Umbilical cord (tissue), 2 donors: Measurements from ENCODE around the gene WDR72. TPM values are rescaled to one million over a fixed set of nuclear protein-coding genes. Genes with fewer than 3 reads are reported as not detected.
"Not testable (repeated sequence)": the region's sequence is repeated elsewhere in the genome, so short reads cannot be mapped to it uniquely, and the experiment has no call there.

Source experiments
- DNase-seq: peaks from one replicate; pipeline ENCODE4 v3.0.0-alpha.2; 2015; ENCODE audit warnings: low spot score
- total RNA-seq: library from RNA; depleted of rRNA; stranded (reverse); fragments of >200 nt; gene quantifications from one replicate; pipeline ENCODE4 v1.2.3, GENCODE V29; 2014; ENCODE audit warnings: low replicate concordance; ENCODE audit not compliant: insufficient read depth

Gene WDR72
- total RNA-seq, result 5.1 TPM

DNA sequence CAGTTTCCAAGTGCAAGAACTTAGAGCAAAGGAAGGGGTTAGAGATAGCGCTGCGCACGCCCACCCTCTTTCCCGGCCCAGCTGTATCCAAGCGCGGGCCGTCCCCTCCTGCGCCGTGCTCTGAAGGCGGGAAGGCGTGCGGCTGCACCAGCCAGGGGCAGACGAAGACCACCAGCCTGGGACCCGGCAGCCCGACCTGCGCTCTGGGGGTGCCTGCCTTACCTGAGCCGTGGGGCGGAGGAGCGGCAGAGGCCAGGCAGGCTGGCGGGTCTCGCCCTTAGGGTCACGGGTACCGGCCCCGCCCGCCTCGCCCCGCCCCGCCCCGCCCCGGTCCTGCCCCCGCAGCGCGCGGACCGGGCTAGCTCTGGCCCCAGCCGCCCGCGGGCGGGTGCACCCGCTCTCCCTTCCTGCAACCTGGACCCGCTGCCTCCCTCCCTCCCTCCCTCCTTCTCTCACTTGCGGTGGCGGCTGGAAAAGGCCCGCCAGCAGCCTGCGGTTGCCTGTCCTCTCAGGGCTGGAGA is at the start of gene WDR72:
Gene WDR72 (minus strand): TSS at position 253 of the 521 bp plus-strand sequence. CDS start 26,514 bp downstream, outside the sequence.
- DNase-seq, result peak; percentile 3

DNA sequence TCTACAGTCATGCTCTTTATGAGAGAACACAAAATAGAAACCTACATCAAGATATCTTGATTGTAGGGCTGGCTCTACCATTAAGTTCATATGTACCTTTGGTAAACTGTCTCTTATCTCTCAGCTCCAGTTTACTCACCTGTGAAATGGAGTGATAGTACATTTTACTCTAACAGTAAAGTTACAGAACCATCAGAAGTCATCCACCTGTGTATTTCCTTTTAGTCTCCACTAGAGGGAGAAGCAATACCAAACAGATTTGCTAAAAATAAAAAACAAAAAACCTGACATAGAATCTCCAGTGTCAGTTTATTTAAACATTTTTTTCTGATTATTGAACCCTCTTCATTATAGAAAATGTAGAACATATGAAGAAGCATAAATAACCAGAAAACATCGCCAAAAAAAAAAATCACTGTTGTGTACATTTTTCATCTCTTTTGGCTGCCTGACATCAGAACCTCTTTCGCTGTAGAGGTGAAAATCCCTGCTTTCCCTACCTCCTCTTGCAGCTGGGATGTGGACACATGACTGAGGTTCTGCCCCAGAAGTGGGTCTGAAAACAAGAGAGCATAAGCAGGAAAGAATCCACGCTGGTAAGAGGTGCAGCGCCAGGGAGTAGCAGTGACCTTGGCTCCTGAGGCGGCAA is 48.7 kb upstream of the WDR72 start:
- DNase-seq, result peak; percentile 29

DNA sequence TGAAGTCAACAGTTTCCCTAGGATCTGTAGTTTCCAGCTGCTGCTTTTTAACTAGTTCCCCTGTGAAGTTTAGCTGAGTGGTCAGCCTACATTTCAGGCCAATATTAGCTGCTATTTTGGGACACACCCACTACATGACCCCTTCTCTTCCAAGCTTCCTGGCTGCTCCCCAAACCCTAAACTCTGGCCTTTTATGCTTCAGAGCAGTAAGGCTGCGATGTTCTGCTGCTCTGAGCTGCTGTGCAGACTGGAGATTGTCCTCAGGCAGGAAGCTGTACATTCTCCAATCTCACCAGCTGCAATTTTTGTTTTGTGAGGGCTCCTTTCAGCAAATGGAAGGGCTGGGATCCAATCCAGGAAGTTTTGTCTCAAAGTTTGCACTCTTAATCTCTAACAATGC is 48.0 kb upstream of the WDR72 start:
- DNase-seq, result peak; percentile 84

DNA sequence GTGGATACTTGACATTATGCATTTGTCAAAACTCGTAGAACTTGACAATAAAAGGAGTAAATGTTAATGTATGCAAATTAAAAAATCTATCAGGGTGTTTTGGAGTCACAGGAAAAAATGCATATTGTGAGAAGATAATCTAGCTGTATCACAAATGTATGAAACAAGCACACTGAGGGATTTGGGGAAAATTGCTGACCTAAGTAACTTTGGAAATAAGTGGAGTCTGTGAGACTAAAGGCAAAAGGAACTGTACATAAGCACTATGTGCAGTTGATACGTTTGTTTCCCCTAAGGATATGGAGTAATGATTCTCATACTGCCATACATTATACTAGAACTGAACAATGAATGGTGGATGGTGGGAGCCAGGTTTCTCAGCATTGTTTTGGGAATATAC is 43.2 kb upstream of the WDR72 start:
- no peak for DNase-seq

DNA sequence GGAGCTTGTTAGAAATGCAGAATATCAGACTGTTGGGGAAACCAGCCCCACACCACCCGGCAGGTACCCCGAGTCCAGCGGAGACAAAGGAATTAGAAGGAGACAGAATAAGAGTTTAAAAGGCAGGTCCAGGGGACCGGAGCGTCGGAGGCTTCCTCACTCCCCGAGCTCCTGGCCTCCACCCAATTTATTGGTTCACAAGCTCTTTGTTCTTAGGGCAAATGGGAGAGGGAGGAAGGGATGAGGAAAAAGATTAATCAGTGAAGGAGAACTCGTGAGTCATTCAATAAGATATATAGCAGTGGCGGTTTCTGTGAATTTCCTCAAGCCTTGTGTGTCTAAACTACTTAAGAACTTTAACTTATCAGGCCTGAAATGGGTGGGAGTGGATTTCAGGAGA is 32.1 kb upstream of the WDR72 start:
- no peak for DNase-seq

DNA sequence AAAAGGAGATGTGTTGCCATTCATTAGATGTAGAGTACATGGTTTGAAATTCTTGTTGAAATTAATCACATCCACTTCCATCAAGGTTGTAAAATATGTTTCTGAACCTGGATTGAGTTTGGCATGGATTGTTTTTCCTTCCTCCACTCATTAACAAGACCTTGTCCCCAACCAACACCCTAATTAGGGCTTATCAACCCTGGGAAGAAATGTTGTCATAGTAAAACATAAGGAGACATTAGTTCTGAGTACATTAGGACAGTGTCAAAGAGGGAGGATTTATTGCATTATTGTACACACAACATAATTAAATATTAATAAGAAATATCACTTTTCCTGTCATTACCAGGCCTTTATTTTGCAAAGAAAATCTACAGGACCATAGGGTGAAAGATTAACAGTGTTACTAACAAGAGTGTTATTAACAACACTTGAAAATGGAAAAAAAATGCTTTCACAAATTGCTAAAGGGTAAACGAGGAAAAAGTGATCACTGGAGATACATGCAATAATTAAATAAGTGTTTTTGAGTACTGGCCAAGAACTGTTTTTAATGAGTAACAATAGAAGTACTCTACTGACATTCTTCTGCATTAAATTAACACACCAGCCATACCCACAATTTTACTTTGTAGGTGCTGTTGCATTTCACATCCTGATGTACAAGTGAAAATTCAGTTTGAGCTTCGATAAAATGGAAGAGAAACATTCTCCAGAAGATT is 30.4 kb upstream of the WDR72 start:
- DNase-seq, result no peak

DNA sequence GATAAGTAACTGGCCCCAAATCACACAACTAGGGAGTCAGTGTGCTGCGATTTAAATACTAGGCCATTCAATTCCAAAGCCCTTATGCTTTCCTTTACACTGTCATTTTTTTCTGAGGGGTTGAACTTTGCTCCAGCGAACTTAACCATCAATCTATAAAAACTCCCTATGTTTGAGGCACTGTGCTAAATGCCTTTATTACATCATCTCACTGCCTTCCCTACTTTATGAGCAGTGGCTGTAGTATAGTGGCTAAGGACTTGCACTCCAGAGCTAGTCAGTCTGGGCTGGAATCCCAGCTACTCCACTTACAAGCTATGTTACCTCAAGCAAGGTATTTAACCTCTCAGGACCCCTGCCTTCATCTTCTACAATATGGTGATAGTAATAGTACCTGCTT is 26.9 kb upstream of the WDR72 start:
- no peak for DNase-seq

DNA sequence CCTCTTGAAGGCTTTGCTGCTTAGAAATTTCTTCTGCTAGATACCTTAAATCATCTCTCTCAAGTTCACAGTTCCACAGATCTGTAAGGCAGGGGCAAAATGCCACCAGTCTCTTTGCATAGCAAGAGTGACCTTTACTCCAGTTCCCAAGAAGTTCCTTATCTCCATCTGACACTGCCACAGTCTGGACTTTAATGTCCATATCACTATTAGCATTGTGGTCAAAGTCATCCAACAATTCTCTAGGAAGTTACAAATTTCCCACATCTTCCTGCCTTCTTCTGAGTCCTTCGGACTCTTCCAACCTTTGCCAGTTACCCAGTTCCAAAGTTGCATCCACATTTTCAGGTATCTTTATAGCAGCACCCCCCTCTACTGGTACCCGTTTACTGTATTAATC is 25.8 kb upstream of the WDR72 start:
- DNase-seq, result not testable (repeated sequence)

DNA sequence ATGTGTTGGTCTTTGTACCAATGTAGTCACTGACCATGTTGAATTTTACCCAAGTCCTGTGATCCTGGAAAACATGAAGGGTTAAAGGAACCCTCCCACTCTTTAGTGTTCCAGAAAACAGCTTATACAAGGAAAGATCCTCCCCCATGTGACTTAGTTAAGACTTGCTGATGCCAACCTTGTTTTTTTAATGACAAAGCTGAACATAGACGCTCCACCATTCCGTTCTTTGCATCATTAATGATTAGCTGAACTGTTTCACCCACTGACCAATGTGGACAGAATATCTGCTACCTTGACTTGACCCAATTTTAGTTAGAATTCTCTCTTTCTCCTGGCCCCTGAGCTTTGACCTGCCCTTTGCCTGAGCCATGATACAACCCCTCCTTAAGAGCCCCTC is 3.5 kb upstream of the WDR72 start:
- no peak for DNase-seq

DNA sequence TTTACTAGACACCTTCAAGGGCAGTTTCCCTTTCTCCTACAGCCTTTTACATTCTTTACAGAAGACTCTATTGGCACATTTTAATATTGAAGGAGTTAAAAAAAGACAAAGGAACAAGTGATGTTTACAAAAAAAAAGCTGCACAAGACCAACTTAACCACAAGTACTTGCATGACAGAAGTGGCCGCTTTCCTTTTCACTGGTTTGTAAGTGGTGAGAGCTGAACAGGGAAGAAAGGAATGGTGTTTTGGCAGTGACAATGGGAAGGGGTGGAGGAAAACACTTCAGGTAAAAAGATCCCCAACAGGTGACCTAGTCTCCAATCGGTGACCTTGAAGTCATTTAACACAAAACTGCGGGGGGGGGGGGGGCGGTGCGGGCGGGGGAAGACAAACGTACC is 1.1 kb downstream of the WDR72 start:
- no peak for DNase-seq

DNA sequence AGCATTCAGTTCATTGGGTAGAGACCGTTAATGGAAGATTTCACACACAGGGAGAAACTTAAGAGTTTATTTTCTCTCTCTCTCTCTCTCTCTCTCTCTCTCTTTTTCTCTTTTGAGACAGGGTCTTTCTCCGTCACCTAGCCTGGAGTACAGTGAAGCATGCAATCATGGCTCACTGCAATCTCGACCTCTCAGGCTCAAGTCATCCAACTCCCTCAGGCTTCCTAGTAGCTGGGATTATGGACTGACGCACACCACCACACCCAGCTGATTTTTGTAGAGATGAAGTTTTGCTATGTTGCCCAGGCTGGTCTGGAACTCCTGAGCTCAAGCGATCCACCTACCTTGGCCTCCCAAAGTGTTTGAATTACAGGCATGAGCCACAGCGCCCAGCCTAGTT is 1.6 kb downstream of the WDR72 start:
- DNase-seq, result peak; percentile 8

DNA sequence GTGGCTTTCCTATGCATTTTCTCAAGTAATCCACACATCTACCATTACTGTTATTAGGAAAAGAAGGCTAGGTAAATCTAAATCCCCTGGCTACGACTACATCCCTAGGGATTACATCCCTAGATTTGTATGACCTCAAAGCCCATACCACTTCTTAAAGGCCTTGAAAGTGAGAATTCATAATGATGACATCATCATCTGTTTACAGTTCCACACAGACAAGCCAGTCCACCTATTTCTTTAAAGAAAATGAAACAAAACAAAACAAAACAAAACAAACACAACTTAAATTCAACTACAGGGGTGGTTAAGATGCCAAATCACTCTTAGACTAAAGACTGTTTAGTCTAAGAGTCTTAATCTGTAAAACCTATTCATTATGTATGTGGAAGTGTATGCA is 5.7 kb downstream of the WDR72 start:
- DNase-seq, result no peak

DNA sequence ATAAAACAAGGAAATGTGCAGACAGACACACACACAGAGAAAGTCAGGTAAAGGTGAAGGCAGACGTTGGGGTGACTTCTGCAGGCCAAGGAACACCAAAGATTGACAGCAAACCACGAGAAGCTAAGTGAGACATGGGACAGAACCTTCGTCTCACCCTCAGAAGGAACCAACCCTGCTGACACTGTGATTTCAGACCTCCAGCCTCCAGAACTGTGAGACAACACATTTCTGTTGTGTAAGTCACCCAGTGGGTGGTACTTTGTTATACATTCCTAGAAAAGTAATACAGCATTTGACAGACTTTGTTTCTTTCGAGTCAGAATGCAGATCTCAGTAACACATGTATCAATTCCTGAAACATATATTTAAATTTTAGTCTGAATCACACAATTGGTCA is 7.1 kb downstream of the WDR72 start:
- DNase-seq, result no peak

DNA sequence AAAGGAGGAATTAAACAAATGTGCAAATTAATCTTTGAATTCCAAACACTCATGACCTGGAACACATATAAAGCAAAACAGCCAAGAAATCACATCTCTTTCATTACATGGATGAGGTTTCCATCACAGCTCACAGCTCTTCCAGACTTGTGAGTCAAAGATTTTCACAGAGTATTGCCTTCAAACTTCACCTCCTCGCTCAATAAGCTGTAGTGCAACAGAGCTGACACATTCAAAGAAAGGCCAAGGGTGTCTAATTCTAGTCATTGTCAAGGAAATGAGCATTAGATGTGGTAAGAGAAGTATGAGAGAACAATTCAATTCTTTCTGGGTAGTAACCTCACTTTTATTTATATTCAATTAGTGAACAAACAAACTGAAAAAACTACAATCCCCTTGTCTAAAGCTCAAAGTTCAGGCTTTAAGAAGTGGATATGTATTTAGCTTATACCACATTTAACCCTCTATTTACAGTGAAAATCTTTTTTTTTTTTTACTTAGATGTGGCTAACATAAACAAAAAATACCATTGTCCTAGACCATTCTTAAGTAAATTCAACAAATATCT is 11.9 kb downstream of the WDR72 start:
- DNase-seq, result no peak

DNA sequence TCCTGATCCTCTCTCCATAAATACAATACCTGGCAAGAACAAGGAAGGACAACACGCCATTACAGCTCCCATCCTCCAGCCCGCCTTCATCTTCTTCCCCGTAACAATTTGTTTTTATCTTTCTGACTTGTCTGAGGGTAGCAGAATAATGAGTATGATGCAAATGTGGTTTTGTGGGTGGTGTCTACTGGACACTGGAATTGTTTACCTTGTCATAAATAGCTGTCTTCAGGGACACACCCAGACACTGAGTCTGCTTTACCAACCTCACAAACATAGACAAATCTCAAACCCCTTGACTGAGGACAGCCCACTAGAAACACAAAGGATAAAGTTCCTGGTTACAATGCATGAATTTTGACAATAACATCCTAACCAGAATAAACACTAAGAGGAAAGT is 13.4 kb downstream of the WDR72 start:
- no peak for DNase-seq

DNA sequence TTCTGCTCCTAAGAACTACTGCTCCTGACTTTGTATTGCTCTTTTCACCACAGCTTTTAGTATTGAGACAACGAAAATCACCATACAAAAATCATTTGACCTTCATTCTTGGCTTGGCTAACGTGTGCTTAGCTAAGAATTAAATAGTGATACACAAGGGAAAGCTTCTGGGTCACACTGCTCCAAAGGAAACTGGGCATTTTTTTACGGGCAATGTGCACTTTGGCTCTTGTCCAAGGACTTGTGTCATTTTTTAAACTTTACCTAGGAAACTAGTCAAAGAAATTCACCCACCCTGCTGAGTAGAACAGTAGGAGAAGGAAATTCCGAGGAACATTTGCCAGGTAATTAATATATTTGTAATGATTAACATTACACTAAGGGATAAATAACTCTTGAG is 19.8 kb downstream of the WDR72 start:
- DNase-seq, result no peak

DNA sequence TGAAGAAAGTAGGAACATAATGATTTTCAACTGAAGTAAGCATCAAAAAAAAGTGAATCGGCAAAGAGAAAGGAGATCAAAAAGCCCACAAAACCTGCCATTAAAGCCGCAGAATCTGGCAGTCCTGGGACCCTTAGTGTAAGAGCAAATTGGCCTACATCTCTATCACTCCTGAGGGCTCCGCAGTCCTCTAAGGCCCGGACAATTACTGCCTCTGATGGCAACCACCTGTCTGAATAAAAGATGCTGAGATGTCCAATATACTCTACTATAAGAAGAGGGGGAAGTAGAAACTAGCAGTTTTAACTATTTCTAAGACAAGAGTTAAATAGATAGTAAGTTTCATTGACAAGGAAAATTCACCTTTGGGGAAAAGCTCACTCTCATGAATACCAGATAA is 20.3 kb downstream of the WDR72 start:
- DNase-seq, result no peak

DNA sequence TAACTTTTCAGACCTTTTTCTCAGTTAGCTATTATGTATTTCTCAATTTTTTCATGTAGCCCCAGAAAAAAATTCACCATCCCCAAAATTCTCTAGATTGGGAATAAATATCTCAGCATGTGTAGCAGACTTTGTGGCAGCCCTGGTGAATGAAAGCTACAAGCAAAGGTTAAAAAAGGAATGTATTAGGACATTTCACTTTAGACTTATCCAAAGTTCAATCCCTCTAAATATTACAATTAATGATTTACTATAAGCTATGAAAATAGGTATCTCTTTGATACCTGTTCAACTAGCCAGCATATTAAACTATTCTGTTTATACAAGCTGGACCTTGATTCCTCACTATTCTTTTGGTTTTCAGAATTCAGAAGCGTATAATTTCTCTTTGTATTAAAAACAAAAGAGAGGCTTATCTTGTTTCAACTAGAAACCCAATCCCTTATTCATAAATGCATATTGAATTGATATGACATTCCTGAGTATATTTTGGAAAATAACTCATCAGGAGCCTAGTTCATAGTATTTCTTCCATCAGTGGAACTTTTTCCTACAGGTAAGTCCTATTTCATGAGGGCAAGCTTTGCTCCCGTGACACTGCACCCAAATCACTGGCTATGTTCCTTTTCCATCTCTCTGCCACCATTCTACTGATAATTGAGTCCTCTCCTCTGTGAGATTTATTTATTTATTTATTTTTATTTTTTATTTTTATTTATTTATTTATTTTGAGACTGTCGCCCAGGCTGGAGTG is 38.0 kb downstream of the WDR72 start:
- DNase-seq, result no peak

DNA sequence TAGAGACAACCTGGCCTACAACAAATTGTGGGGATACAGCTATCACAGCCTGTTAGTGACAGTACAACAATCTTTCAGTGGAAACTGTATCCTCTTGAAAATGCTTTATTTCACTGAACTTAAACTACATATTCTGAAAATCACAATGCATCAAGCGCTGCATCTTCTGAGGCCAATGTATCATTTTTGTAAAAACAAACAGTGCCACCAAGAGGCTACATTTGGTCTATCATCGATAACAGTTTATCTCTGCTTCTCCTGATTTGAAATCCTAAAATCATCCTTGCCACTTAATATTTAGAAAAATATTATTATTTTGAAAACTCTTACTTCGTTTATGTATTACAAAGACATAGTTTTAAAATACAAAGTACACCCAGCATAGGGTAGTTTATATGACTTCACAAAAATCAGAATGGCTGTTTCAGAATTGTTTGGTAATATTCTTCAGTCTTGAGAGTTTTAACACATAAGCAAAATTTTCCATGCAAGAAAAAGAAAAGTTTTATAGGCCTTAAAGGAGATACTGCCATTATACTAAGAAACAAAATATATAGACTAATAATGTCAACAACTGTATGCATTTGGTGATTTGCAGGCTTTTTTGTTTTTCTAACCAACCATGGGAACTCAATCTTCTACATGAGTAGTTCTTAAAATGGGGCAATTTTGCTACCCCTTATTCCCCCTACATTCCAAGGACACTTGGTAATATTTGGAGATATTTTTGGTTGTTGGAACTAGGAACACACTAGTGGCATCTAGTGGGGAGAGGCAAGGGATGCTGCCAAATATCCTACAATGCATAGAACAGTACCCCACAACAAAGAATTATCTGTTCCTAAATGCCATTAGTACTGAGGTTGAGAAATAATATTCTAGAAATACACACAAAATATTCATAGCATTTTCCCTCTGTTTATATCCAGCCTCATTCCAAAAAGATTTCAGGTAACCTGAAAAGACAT is 42.3 kb downstream of the WDR72 start:
- DNase-seq, result peak; percentile 27

DNA sequence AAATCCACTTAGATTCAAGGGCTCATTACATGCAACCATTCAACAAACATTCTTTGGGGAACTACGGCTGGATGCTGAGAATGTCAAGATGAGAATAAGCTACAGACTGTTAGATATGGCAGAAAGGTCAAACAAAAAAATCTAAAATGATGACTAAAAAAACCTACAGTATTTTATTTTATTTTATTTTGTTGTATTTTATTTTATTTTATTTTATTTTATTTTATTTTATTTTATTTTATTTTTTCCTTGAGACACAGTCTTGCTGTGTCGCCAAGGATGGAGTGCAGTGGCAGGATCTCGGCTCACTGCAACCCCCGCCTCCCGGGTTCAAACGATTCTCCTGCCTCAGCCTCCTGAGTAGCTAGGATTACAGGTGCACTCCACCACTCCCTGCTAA is 46.2 kb downstream of the WDR72 start:
- DNase-seq, result no peak

DNA sequence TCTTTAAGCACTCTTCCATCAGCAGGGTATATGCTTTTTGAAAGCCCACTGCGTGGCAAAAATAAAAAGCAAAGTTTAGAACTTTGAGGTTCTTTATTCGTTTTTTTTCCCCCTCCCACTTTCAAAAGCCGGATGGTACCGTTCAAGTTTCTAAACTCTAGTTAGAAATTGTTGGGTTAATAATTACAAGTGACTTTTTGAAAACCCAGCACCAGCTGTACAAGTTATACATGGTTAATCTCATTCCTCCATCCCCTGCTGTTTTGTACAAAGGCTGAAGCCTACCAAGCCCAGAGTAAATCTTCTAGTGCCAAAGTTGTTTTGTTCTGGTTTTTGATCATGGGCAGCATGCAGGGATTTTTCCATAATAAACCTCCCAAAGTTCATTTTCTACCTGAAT is 48.6 kb downstream of the WDR72 start:
- DNase-seq, result no peak
